HepG2 (cell line): ENCODE results near the gene SERAC1. TPM values are rescaled to one million over a fixed set of nuclear protein-coding genes. Genes with fewer than 3 reads are reported as not detected.
A peak's percentile ranks its signal among the peaks of the same experiment; 100 is the strongest.

Experiments used
- ATF3 ChIP-seq: sonication (generic); formaldehyde crosslinking; IDR thresholded peaks from 2 replicates; pipeline ENCODE4 v1.4.0; 2020; ENCODE audit warnings: missing genetic modification reagents
- BCL6 ChIP-seq: IDR thresholded peaks from 2 replicates; pipeline ENCODE4 v1.6.1; 2016; ENCODE audit warnings: missing genetic modification reagents, missing compliant biosample characterization
- DMAP1 ChIP-seq: IDR thresholded peaks from 2 replicates; pipeline ENCODE4 v1.6.1; 2016
- DNMT1 ChIP-seq: sonication (generic); formaldehyde crosslinking; IDR thresholded peaks from 2 replicates; pipeline ENCODE4 v1.5.1; 2020; ENCODE audit warnings: mild to moderate bottlenecking, missing genetic modification reagents
- ETV5 ChIP-seq: IDR thresholded peaks from 2 replicates; pipeline ENCODE4 v1.6.1; 2018; ENCODE audit warnings: missing biosample characterization, missing genetic modification reagents, inconsistent platforms, borderline replicate concordance
- FOXO1 ChIP-seq: sonication (generic); formaldehyde crosslinking; IDR thresholded peaks from 2 replicates; pipeline ENCODE4 v1.4.0; 2020; ENCODE audit warnings: missing genetic modification reagents
- GABPB1 ChIP-seq: IDR thresholded peaks from 2 replicates; pipeline ENCODE4 v1.6.1; 2016; ENCODE audit warnings: mild to moderate bottlenecking, missing genetic modification reagents, moderate library complexity, missing compliant biosample characterization
- HNF4G ChIP-seq, 2 experiments: sonication (generic) in 1 of 2; formaldehyde crosslinking in 1 of 2; IDR thresholded peaks; 2 replicates each; pipeline versions ENCODE4 v1.4.0 to v1.6.1; 2011 to 2020; ENCODE audit warnings: borderline replicate concordance in 2 of 2, low read depth in 2 of 2, mild to moderate bottlenecking in 2 of 2, low read length in 1 of 2, missing genetic modification reagents in 1 of 2, moderate library complexity in 1 of 2
- HOXA3 ChIP-seq: sonication (generic); formaldehyde crosslinking; IDR thresholded peaks from 2 replicates; pipeline ENCODE4 v1.5.0; 2020; ENCODE audit warnings: missing genetic modification reagents
- MAX ChIP-seq: IDR thresholded peaks from 2 replicates; pipeline ENCODE4 v1.6.1; 2012; ENCODE audit warnings: inconsistent platforms
- NR2C2 ChIP-seq: sonication (generic); formaldehyde crosslinking; IDR thresholded peaks from 2 replicates; pipeline ENCODE4 v1.4.0; 2020; ENCODE audit warnings: missing genetic modification reagents, mild to moderate bottlenecking, moderate library complexity, borderline replicate concordance
- RCOR2 ChIP-seq: IDR thresholded peaks from 2 replicates; pipeline ENCODE4 v1.6.1; 2016; ENCODE audit warnings: missing biosample characterization, missing genetic modification reagents
- REPIN1 ChIP-seq: sonication (generic); formaldehyde crosslinking; IDR thresholded peaks from 2 replicates; pipeline ENCODE4 v1.8.0; 2022; ENCODE audit warnings: missing genetic modification reagents, low read depth, mild to moderate bottlenecking, borderline replicate concordance
- SAP130 ChIP-seq: IDR thresholded peaks from 2 replicates; pipeline ENCODE4 v1.6.1; 2016; ENCODE audit warnings: low read depth
- ZBED4 ChIP-seq: sonication (generic); formaldehyde crosslinking; IDR thresholded peaks from 2 replicates; pipeline ENCODE4 v1.4.0; 2020; ENCODE audit warnings: missing genetic modification reagents, borderline replicate concordance
- ZBTB38 ChIP-seq: sonication (generic); formaldehyde crosslinking; IDR thresholded peaks from 2 replicates; pipeline ENCODE4 v1.5.1; 2020; ENCODE audit warnings: mild to moderate bottlenecking, missing genetic modification reagents
- ZMAT3 ChIP-seq: sonication (generic); formaldehyde crosslinking; conservative IDR thresholded peaks from 2 replicates; pipeline ENCODE4 v1.7.0; 2021; ENCODE audit warnings: missing genetic modification reagents
- ZNF124 ChIP-seq: sonication (generic); formaldehyde crosslinking; IDR thresholded peaks from 2 replicates; pipeline ENCODE4 v1.4.0; 2020; ENCODE audit warnings: missing genetic modification reagents
- ZNF343 ChIP-seq: sonication (generic); formaldehyde crosslinking; IDR thresholded peaks from 2 replicates; pipeline ENCODE4 v1.4.0; 2020; ENCODE audit warnings: mild to moderate bottlenecking, missing genetic modification reagents
- ZNF414 ChIP-seq: sonication (generic); formaldehyde crosslinking; IDR thresholded peaks from 2 replicates; pipeline ENCODE4 v1.5.0; 2020; ENCODE audit warnings: missing genetic modification reagents
- ZNF639 ChIP-seq: conservative IDR thresholded peaks from 2 replicates; pipeline ENCODE4 v1.6.1; 2018; ENCODE audit warnings: missing genetic modification reagents
- ZNF674 ChIP-seq: sonication (generic); formaldehyde crosslinking; IDR thresholded peaks from 2 replicates; pipeline ENCODE4 v1.5.0; 2020; ENCODE audit warnings: low read depth, mild to moderate bottlenecking, missing genetic modification reagents
- polyA plus RNA-seq, 8 experiments: library from polyadenylated mRNA; depleted of rRNA in 3 of 8; stranded (reverse) in 7 of 8; unstranded in 1 of 8; fragments of >200 nt; fragmentation: Illumina TruSeq in 4 of 8; extraction: Trizol in 4 of 8; gene quantifications; 2 replicates each; pipeline versions ENCODE4 v1.2.1 to v1.2.3, GENCODE V29; 2011 to 2016; ENCODE audit warnings: low read depth in 4 of 8, missing spikeins in 1 of 8, mixed read lengths in 1 of 8; ENCODE audit not compliant: insufficient read depth in 1 of 8
- total RNA-seq, 5 experiments: library from RNA; depleted of rRNA; stranded (reverse); fragments of >200 nt; fragmentation: Illumina TruSeq; extraction: Trizol; gene quantifications; 2 replicates each; pipeline ENCODE4 v1.2.3, GENCODE V29; 2016; ENCODE audit warnings: low read depth in 1 of 5

The SERAC1 gene
- total and polyA plus RNA-seq, 2 of the 13 experiments (the other 11 are each of a cell fraction or from before 2014, with no cell fraction given), result 4.5 to 8.1 TPM

- 0 out of 2 replicates have a peak, but pooled peaks have one; percentile 57 for TF ChIP-seq ATF3
- peak; percentile 66; the same call in 1 of the 2 replicates for TF ChIP-seq ZMAT3 (CRISPR knock-in tag)
- peak; percentile 63 for TF ChIP-seq ETV5
- TF ChIP-seq HOXA3 (CRISPR knock-in tag), result peak; percentile 97
- TF ChIP-seq ZNF639 (CRISPR knock-in tag), result peak; percentile 45; the same call in 1 of the 2 replicates
- peak; percentile 63 for TF ChIP-seq RCOR2 (CRISPR knock-in tag)
- peak; percentile 93 for TF ChIP-seq ZBTB38 (CRISPR knock-in tag)
- 0 out of 2 replicates have a peak, but pooled peaks have one; percentile 90 for TF ChIP-seq ZNF343 (CRISPR knock-in tag)
- peak; percentile 65 for TF ChIP-seq GABPB1 (CRISPR knock-in tag)
- TF ChIP-seq ZNF414 (CRISPR knock-in tag), result peak; percentile 78; the same call in 1 of the 2 replicates
- TF ChIP-seq HNF4G (IDR thresholded peaks at IDR 0.05; ENCODE audit: borderline replicate concordance, low read depth, low read length), result peak; percentile 84
- TF ChIP-seq HNF4G (CRISPR knock-in tag; IDR thresholded peaks at IDR 0.05; ENCODE audit: borderline replicate concordance, low read depth), result peak; percentile 84; the same call in 1 of the 2 replicates
- TF ChIP-seq ZBED4, result peak; percentile 36; the same call in 1 of the 2 replicates
- 0 out of 2 replicates have a peak, but pooled peaks have one; percentile 71 for TF ChIP-seq ZNF674 (CRISPR knock-in tag)
- TF ChIP-seq MAX, result peak; percentile 82
- TF ChIP-seq NR2C2, result peak; percentile 60; the same call in 1 of the 2 replicates
- TF ChIP-seq DNMT1 (CRISPR knock-in tag), result peak; percentile 87; the same call in 1 of the 2 replicates
- TF ChIP-seq DMAP1 (CRISPR knock-in tag), result peak; percentile 82; the same call in 1 of the 2 replicates
- peak; percentile 94; the same call in 1 of the 2 replicates for TF ChIP-seq REPIN1 (CRISPR knock-in tag)
- peak; percentile 50; the same call in 1 of the 2 replicates for TF ChIP-seq BCL6
- TF ChIP-seq ZNF124 (CRISPR knock-in tag), result peak; percentile 50; the same call in 1 of the 2 replicates
- TF ChIP-seq SAP130, result peak; percentile 82
- peak; percentile 93 for TF ChIP-seq FOXO1 (CRISPR knock-in tag)
Measured at GRCh38 chr6:158183174-158183972, 15.3 kb upstream of the SERAC1 start (continued).
